ENCODE measurements around the gene TBC1D14.
"Not testable (repeated sequence)": the region's sequence is repeated elsewhere in the genome, so short reads cannot be mapped to it uniquely, and the experiment has no call there.

DNA sequence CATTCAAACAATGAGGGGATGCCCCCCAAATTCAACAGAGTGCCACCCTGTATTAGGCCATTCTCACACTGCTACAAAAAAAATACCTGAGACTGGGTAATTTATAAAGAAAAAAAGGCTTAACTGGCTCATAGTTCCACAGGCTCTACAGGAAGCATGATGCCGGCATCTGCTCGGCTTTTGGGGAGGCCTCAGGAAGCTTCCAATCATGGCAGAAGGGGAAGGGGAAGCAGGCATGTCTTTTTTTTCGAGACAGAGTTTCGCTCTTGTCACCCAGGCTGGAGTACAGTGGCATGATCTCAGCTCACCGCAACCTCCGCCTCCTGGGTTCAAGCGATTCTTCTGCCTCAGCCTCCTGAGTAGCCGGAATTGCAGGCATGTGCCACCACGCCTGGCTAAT is 18.7 kb upstream of the TBC1D14 start:
- not testable (repeated sequence) for TF ChIP-seq POLR2AphosphoS5, POLR2A, EP300 (IDR thresholded peaks at IDR 0.05)
- TF ChIP-seq, protein P1, sequence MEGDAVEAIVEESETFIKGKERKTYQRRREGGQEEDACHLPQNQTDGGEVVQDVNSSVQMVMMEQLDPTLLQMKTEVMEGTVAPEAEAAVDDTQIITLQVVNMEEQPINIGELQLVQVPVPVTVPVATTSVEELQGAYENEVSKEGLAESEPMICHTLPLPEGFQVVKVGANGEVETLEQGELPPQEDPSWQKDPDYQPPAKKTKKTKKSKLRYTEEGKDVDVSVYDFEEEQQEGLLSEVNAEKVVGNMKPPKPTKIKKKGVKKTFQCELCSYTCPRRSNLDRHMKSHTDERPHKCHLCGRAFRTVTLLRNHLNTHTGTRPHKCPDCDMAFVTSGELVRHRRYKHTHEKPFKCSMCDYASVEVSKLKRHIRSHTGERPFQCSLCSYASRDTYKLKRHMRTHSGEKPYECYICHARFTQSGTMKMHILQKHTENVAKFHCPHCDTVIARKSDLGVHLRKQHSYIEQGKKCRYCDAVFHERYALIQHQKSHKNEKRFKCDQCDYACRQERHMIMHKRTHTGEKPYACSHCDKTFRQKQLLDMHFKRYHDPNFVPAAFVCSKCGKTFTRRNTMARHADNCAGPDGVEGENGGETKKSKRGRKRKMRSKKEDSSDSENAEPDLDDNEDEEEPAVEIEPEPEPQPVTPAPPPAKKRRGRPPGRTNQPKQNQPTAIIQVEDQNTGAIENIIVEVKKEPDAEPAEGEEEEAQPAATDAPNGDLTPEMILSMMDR (IDR thresholded peaks at IDR 0.05): not testable (repeated sequence)

Measured in sigmoid colon (tissue), 4 donors.